HG02571 (cell line): ENCODE results near the gene GNB1L.

Experiments
- ATAC-seq: cut with Tn5 transposase; IDR thresholded peaks from one replicate; pipeline ENCODE4 v1.9.1; 2021; ENCODE audit warnings: mild to moderate bottlenecking, moderate library complexity; ENCODE audit not compliant: unreplicated experiment

Gene GNB1L

DNA sequence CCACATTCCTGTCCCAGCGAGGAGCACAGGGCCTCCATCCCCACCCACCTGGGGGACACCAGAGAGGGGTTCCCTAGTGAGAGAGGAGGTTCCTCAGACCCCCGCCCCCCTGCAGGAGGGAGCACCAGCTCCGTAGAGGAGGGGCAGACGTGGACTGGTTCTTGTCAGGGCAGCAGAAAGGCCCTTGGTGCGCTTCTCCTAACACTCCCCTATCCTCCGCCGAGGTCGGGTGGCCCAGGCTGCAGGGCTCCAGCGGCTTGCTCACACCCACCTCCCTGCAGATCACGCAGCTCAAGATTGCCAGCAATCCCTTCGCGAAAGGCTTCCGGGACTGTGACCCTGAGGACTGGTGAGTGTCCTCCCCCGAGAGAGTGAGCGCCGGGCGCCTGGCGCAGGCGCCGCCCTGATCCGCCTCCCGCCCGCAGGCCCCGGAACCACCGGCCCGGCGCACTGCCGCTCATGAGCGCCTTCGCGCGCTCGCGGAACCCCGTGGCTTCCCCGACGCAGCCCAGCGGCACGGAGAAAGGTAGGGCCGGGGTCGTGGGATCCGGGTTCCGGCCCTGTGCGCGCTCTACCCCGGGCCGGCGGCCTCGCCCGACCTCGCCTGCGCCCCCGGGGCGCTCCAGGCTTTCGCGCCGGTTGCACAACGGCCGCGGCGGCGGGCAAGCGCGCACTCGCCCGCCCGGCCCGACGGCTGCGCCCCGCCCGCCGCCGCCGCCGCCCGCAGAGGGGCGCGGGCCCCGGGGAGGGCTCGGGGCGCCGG is 89.0 kb downstream of the GNB1L start:
- no peak for ATAC-seq

GRCh38 chr22:19764636-19765476 is 89.8 kb downstream of the GNB1L start:
- ATAC-seq: no peak

DNA sequence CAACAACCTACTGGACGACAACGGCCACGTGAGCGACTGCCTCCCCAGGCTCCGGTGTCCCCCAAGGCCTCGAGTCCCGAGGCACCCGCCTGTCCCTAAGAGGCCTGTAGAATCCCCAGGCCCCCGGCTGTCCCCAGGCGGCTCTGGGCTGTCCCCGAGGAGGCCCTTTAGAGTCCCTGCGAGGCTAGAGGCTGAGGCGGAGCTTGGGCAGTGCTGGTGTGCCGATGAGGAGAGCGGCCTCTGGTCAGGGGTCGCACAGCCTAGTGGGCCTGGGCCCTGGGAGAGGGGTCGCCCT is 90.4 kb downstream of the GNB1L start:
- ATAC-seq: no peak

DNA sequence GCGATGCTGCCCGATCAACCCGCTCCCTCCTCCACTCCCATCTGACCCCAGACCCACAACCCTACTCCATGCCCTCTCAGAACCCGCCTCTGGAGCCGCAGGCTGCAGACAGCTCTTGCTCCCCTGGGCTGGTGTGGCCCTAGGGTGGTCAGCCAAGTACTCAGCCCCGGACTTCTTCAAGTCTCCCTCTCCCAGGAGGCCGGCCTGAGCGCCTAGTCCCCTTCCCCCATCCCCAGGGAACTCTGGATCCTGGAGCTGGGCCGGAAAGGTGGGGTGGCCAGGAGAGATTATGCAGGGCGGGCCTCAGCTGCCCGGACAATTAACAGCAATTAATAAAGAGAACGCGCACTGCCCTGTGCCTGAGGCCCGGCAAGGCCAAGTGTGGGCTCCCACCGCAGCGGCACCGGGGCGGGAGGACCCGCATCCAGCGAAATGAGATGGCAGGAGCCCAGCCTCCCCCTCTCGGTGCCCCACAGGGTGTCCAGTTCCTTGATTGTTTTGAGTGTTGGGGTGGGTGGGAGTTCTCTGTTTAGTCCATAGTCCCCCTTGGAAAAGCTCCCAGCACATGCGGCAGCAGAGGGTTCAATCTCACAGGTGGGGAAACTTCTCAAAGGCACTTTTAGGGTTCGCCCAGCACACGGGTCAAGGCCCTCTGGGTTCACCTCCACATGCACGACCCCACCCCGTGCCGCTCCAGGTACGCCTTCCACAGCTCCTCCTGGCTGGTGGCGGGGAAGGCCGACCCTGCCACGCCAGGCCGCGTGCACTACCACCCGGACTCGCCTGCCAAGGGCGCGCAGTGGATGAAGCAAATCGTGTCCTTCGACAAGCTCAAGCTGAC is 91.0 kb downstream of the GNB1L start:
- ATAC-seq: no peak

GRCh38 chr22:19762568-19763457 is 91.9 kb downstream of the GNB1L start:
- no peak for ATAC-seq

DNA sequence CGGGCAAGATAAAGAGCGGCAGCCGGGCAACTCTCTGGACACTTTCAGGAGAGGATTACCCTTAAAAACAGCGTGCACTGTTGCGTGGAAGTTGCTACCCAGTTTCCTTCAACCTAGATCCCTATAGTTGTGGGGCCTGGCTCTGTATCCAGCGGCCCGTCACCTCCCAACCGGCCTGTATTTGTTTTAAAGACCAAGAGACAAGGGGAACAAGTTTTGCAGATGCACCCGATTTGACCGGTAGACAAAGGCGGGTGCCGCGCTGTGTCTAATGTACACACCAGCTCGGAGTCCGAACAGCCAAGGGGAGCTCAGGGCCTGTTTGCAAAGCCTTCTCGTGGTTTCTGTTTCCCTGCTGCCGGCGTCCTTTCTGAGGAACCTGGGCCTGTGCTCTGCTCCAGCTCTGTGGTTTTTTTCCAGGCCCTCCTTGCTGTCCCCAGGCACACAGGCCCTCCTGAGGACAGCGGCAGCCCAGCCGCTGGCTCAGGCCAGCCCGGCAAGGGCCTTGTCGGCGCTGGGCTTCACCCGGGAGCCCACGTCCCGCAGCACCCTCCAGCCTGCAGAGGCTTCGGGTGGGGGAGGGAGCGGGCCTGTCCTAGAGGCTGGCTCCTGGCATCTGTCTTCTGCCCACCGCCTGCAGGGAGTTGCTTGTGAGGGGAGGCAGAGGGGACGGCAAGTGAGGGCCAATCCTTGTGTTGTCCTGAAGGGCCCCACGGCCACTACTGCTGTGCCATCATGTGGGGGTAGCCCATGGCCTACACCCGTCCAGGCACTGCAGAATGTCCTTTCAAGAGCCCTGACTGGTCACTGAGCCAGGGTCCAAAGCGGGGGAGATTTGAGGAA is 92.7 kb downstream of the GNB1L start:
- no peak for ATAC-seq

DNA sequence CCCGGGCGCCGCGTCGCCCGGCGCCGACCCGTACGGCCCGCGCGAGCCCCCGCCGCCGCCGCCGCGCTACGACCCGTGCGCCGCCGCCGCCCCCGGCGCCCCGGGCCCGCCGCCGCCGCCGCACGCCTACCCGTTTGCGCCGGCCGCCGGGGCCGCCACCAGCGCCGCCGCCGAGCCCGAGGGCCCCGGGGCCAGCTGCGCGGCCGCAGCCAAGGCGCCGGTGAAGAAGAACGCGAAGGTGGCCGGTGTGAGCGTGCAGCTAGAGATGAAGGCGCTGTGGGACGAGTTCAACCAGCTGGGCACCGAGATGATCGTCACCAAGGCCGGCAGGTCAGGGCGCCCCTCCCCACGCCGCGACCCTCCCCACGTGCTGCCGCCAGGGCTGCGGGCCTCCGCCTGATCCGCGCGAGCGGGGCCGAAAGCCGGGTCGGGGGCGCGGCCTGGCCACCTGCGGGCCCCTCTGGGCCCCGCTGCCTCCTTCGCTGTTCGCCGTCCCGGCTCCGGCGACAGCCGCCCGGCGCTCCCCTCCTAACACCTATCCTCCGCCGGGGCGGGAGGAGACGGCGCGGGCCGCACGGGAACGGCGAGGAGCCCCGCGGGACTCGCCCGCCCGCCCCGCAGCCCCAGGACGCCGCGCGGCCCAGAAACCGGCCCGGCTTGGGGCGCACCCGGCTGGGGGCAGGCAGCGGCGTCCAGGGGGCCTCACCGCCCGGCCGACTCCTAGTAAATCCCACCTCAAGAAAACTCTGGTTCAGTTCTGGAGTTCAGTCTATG is 93.5 kb downstream of the GNB1L start:
- no peak for ATAC-seq

DNA sequence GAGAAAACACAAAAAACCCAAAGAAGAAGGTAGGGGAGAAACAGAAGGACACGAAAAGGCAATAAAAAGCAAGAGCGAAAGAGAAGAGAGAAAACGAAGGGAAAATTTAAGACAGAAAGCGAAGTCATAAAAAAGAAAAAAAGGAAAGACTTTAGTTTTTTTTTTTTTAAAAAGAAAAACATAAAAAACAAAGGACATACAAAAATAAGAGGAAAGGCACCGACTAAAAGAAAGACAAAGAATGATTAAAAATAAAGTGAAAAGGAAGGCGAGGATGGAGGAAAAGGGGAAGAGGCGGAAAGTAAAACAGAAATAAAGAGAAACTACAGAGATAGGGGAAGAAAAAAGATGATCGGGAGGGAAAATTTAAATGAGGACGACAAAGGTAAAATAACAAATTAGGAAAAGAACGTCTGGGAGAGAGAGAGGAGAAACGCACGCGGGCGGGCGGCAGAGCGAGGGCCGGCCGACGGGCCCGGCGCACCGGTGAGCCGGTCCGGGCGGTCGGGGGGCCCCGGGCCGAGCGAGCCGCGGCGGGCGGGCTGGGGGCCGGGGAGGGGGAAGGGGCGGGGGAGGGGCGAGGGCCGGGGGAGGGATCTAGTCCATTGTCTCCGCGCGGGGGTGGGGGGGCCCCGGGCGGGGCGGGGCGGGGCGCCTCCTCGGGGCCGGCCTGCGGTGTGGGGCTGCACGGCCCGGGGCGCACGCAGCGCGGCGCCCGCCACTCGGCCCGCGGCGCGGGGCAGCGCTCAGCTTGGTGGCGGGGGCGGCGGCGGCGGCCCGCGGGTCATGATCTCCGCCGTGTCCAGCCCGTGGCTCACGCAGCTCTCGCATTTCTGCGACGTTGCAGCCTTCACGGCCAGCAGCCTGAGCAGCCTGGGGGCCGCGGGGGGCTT is 94.4 kb downstream of the GNB1L start, which contains the start of gene TBX1:
TBX1 (plus strand) TSS at position 721 of the 893 bp plus-strand sequence; CDS start at position 787, 66 bp downstream.
- no peak for ATAC-seq

GRCh38 chr22:19759427-19760057 is 95.1 kb downstream of the GNB1L start:
- no peak for ATAC-seq

GRCh38 chr22:19758896-19759426 is 95.7 kb downstream of the GNB1L start:
- ATAC-seq: no peak

GRCh38 chr22:19757985-19758895 is 96.4 kb downstream of the GNB1L start:
- no peak for ATAC-seq

- ATAC-seq: no peak
Measured at GRCh38 chr22:19757140-19757984, 97.3 kb downstream of the GNB1L start.

DNA sequence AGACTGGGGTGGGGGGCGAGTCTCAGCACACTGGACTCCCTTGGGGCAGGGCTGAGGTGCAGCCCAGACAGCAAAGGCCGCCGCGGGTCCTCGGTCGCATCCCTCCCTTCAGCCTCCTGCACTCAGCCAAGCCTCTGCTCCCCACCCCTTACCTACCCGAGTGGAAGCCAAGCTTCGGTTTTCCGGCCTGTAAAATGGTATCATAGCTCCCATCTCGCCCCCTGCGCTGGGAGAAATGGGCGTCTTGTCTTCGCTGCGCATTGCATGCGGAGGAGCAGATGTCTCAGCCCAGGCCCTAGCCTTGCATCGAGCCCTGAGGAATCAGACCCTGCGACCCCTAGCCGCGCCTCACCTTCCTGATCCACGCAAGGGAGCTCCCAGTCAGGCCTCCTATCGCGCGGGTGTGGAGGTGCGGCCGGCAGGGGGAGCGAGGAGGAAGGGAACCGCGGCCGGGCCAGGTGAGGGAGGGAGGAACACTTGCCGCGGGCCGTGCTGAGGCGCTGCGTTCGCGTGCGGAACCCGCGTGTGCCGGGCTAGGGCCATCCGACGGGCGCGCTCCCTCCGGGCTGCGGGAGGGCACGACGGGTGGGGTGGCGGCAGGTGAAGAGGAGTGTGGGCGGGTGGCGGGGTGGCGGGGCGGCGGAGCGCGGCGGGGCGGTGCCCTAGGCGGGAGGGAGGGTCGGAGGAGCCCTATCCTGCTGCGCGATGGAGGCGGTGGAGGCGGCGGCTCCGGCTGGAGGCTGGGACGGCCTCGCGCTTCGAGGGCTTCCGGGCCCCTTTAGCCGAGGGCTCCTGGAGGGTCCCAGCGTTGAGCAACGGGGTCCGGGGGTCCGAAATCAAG is 98.2 kb downstream of the GNB1L start:
- no peak for ATAC-seq

DNA sequence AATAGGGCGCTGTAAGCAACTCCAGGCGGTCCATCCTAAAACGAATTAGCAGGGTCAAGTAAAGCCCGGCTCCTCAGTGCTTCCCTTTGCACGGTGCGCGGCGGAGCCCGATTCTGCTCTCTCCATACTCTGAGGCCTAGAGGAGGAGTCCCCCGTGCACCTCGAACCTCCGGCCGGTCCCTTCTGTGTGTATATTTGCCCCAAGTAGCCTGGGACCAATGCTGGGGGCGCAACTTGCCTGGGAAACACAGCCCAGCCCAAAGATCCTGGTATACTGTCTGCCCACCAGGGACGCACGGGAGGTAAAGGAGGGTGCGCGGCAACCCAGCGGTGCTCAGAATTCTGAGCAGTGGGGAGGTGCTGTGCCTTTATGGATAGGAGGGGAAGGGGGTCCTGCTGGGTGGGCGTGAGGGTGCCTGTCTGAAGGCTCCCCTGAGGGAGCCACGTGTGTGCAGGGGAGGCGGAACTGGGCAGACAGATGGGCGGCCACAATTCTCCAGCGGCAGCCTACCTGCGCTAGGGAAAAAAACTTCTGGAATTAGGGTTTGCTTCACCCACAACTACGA is 98.9 kb downstream of the GNB1L start:
- ATAC-seq: no peak
